Measurements from ENCODE around the gene GPR82.

DNA sequence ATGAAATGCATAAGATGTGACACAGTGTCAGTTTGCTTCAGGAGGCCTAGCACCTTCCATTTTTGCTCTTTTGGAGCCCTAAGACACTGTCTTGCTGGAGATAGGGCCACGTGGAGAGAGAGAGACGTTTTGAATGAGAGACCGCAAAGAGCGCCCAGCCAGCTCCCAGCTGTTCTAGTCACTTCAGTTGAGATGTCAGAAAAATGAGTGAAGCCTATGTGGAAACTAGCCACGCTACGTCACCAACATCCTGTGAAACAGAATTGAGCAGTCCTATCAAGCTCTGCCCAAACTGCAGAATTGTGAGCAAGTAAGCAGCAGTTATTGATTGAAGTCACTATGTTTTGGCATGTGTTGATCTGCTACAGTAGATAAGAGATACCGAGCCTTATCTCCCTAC lies 13.1 kb downstream of the GPR82 start:
- TF ChIP-seq, protein P1, sequence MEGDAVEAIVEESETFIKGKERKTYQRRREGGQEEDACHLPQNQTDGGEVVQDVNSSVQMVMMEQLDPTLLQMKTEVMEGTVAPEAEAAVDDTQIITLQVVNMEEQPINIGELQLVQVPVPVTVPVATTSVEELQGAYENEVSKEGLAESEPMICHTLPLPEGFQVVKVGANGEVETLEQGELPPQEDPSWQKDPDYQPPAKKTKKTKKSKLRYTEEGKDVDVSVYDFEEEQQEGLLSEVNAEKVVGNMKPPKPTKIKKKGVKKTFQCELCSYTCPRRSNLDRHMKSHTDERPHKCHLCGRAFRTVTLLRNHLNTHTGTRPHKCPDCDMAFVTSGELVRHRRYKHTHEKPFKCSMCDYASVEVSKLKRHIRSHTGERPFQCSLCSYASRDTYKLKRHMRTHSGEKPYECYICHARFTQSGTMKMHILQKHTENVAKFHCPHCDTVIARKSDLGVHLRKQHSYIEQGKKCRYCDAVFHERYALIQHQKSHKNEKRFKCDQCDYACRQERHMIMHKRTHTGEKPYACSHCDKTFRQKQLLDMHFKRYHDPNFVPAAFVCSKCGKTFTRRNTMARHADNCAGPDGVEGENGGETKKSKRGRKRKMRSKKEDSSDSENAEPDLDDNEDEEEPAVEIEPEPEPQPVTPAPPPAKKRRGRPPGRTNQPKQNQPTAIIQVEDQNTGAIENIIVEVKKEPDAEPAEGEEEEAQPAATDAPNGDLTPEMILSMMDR (IDR thresholded peaks at IDR 0.05), result no peak
- no peak for TF ChIP-seq EZH2 (IDR thresholded peaks at IDR 0.05; ENCODE audit: borderline replicate concordance, insufficient read depth, low read depth, low read length, poor library complexity, severe bottlenecking)

Measured in B cell (primary cell).